NT2/D1 (cell line): Measurements from ENCODE around the gene PPARA.

ENCODE experiments used
- SUZ12 ChIP-seq: IDR thresholded peaks from 2 replicates; pipeline ENCODE4 v1.6.1; 2011; ENCODE audit not compliant: insufficient read length, insufficient read depth; ENCODE audit errors: extremely low read depth
- YY1 ChIP-seq: IDR thresholded peaks from 2 replicates; pipeline ENCODE4 v1.6.1; 2011; ENCODE audit not compliant: insufficient read length, insufficient read depth
- ZNF274 ChIP-seq: IDR thresholded peaks from 2 replicates; pipeline ENCODE4 v1.6.1; 2011; ENCODE audit warnings: mild to moderate bottlenecking, low read depth, low read length

DNA sequence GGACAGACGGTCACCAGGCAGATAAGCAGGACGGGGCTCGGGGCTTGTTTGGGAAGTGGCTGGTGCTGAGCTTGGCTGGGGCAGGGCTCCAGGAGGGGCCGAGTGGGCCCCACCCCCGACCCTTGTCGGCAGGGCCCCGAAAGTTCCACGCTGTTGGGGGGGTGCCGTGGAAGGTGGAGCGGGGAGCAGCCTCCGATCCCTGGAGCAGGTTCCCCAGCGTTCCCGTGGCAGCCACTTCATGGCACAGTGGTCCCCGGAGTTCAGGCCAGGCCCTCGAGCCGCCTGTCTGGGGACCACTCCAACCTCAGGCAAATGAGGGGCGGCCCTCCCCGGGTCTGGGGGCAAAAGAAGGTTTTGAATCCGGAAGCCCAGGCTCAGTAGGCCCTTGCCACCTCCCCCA, 46.7 kb upstream of the PPARA start:
- TF ChIP-seq YY1 = no peak
- no peak for TF ChIP-seq SUZ12
- no peak for TF ChIP-seq ZNF274
